Caco-2 (cell line): ENCODE measurements around the gene AP2M1. TPM values are rescaled to one million over a fixed set of nuclear protein-coding genes. Genes with fewer than 3 reads are reported as not detected.

Experiments
- BruUV-seq: library from RNA; stranded (reverse); fragments of 400-500 nt; replicated peaks from 2 replicates; lab custom pipeline; 2021; lab: Mats Ljungman, UMichigan
- CTCF ChIA-PET: fragments of 300-600 bp; sonication (Branson Sonifier 250); formaldehyde crosslinking; loops from one replicate; lab custom pipeline; 2022; ENCODE audit warnings: antibody characterized with exemption; lab: Charles Lee
- POLR2A ChIA-PET: fragments of 300-600 bp; sonication (Branson Sonifier 250); formaldehyde crosslinking; loops from one replicate; lab custom pipeline; 2022; ENCODE audit warnings: antibody characterized with exemption; lab: Charles Lee
- DNase-seq, 2 experiments: peaks; one replicate each; pipeline versions ENCODE4 v3.0.0 to v3.0.0-alpha.2; 2020 to 2022
- H3K27me3 ChIP-seq: replicated peaks from 2 replicates; pipeline ENCODE4 v1.6.0; 2011; ENCODE audit warnings: low read length; ENCODE audit not compliant: control insufficient read depth, insufficient read depth
- H3K36me3 ChIP-seq: 2 replicates; pipeline ENCODE4 v1.5.1; 2011; ENCODE audit warnings: low read length; ENCODE audit not compliant: control insufficient read depth, insufficient read depth
- H3K4me1 ChIP-seq: fragments of 250-450 bp; sonication (Bioruptor Pico); 2 replicates; pipeline ENCODE4 v1.5.1; 2020; ENCODE audit warnings: mild to moderate bottlenecking
- H3K4me3 ChIP-seq: 2 replicates; pipeline ENCODE4 v1.5.1; 2011; ENCODE audit warnings: low read depth, mild to moderate bottlenecking, control low read depth, low read length
- H3K9me3 ChIP-seq: fragments of 250-450 bp; sonication (Bioruptor Pico); 2 replicates; pipeline ENCODE4 v1.5.1; 2020; ENCODE audit warnings: mild to moderate bottlenecking, moderate library complexity
- H3K27ac Mint-ChIP-seq: one replicate; pipeline ENCODE4 v1.8.0; 2022; ENCODE audit warnings: mixed read lengths; ENCODE audit not compliant: unreplicated experiment
- H3K27me3 Mint-ChIP-seq: one replicate; pipeline ENCODE4 v1.8.0; 2022; ENCODE audit warnings: mixed read lengths; ENCODE audit not compliant: insufficient read depth, unreplicated experiment
- H3K36me3 Mint-ChIP-seq: one replicate; pipeline ENCODE4 v1.8.0; 2022; ENCODE audit warnings: mild to moderate bottlenecking, mixed read lengths; ENCODE audit not compliant: insufficient read depth, unreplicated experiment
- H3K4me1 Mint-ChIP-seq: one replicate; pipeline ENCODE4 v1.8.0; 2022; ENCODE audit warnings: low read depth, mixed read lengths; ENCODE audit not compliant: unreplicated experiment
- H3K4me3 Mint-ChIP-seq: one replicate; pipeline ENCODE4 v1.8.0; 2022; ENCODE audit warnings: mild to moderate bottlenecking, moderate library complexity, mixed read lengths; ENCODE audit not compliant: unreplicated experiment
- H3K9me3 Mint-ChIP-seq: one replicate; pipeline ENCODE4 v1.8.0; 2022; ENCODE audit warnings: mixed read lengths; ENCODE audit not compliant: unreplicated experiment
- intact Hi-C: fragments of 100-400 bp; cut with micrococcal nuclease; formaldehyde crosslinking; loops from one replicate; pipeline ENCODE4 v1.10.0; 2022; ENCODE audit not compliant: unreplicated experiment
- total RNA-seq: library from RNA; stranded (reverse); gene quantifications from 2 replicates; pipeline ENCODE4 v1.2.3, GENCODE V29; 2022
- TF ChIP-seq, protein P1 (sequence below), 2 experiments: fragments of 200-600 bp in 1 of 2; IDR thresholded peaks; 1 replicate in 1 of 2; 2 replicates in 1 of 2; pipeline versions ENCODE4 v1.5.1 to v1.8.0; 2011 to 2022; ENCODE audit warnings: antibody characterized with exemption in 1 of 2, control low read depth in 1 of 2, inconsistent platforms in 1 of 2, low read depth in 1 of 2, low read length in 1 of 2, mild to moderate bottlenecking in 1 of 2, moderate library complexity in 1 of 2; ENCODE audit not compliant: insufficient read depth in 1 of 2, severe bottlenecking in 1 of 2, unreplicated experiment in 1 of 2

Gene AP2M1
- total RNA-seq, 1 experiment from 2014 or later: 214 TPM

DNA sequence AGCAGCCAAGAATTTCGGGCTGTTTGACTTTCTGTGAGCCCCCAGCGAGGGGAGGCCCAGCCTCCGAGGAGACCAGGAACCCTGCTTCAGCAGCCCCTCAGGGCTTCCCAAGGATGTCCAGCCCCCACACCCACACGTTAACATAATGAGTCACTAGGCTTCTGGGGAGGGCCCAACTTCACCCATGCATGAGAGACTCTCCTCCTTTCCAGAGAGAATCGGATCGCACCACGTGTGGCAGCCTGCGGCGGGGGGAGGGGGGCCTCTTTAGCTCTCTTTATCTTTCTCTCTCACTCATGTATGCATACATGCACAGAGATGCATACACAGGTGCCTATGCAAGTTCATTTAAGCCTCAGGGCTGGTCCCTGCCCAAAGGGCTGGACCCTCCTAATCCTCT lies 3.1 kb upstream of the AP2M1 start:
- Mint-ChIP-seq H3K4me1 (peaks cover 7% of the 10 kb centered on the region), H3K27me3 (no peaks in the 10 kb centered on the region), H3K9me3 (no peaks in the 10 kb centered on the region), H3K4me3 (no peak overlapping the region), H3K36me3 (peaks cover 50% of the 10 kb centered on the region), H3K27ac (no peak overlapping the region)
- DNase-seq: no peak
- Histone ChIP-seq H3K9me3 (no peaks in the 10 kb centered on the region), H3K4me3 (no peak overlapping the region), H3K36me3 (peaks cover 2% of the 10 kb centered on the region), H3K4me1 (peaks cover 18% of the 10 kb centered on the region), H3K27me3 (no peaks in the 10 kb centered on the region)
- intact Hi-C loops: loop anchor here (5.0 kb wide), 1 partner anchor 39 kb away; no protein-coding TSS in a partner anchor
- no TSS peak for BruUV-seq
- ChIA-PET CTCF (no interaction called here), POLR2A (no interaction called here)
- TF ChIP-seq, protein P1, sequence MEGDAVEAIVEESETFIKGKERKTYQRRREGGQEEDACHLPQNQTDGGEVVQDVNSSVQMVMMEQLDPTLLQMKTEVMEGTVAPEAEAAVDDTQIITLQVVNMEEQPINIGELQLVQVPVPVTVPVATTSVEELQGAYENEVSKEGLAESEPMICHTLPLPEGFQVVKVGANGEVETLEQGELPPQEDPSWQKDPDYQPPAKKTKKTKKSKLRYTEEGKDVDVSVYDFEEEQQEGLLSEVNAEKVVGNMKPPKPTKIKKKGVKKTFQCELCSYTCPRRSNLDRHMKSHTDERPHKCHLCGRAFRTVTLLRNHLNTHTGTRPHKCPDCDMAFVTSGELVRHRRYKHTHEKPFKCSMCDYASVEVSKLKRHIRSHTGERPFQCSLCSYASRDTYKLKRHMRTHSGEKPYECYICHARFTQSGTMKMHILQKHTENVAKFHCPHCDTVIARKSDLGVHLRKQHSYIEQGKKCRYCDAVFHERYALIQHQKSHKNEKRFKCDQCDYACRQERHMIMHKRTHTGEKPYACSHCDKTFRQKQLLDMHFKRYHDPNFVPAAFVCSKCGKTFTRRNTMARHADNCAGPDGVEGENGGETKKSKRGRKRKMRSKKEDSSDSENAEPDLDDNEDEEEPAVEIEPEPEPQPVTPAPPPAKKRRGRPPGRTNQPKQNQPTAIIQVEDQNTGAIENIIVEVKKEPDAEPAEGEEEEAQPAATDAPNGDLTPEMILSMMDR (IDR thresholded peaks at IDR 0.05; ENCODE audit: insufficient read depth in 1 of 2, low read depth in 1 of 2, low read length in 1 of 2, severe bottlenecking in 1 of 2, unreplicated experiment in 1 of 2): no peak

DNA sequence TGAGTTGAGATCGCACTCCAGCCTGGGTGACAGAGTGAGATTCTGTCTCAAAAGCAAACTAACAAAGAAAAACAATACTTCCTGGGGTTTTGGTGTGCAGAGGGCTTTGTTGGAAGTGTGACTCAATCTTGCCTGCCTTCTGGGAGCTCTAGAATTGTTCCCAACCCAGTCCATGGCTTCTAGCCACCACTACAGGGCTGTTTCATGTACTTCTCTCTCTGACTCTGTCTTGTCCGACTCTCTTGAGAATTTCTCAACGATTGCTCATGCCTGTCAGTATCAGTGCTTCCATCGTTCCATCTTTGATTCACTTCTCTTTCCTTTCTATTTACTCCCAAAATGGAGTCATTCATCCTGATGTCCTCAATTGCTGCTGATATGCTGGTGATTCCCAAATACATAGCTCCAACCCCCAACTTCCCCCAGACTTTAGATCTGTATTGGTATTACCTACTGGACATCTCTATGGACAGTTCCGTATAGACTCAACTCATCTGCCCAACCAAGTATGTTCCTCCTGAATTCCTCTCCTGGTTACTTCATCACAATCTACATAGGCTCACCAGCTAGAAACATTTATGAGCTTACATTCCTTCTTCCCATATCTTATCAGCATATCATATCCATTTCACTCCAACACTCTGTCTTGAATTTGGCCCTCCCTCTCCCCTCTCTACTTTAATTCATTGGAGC lies 1.8 kb upstream of the AP2M1 start:
- TF ChIP-seq, protein P1 (IDR thresholded peaks at IDR 0.05; ENCODE audit: insufficient read depth in 1 of 2, low read depth in 1 of 2, low read length in 1 of 2, severe bottlenecking in 1 of 2, unreplicated experiment in 1 of 2): no peak
- intact Hi-C loops: loop anchor here (5.0 kb wide), 1 partner anchor 41 kb away; no protein-coding TSS in a partner anchor
- no peaks in the 10 kb centered on the region for H3K27me3 ChIP-seq
- no peak for DNase-seq
- Mint-ChIP-seq H3K36me3 (peaks cover 40% of the 10 kb centered on the region), H3K9me3 (no peaks in the 10 kb centered on the region), H3K4me1 (peaks cover 7% of the 10 kb centered on the region), H3K27ac (peak overlapping the region; percentile 11), H3K4me3 (no peak overlapping the region), H3K27me3 (no peaks in the 10 kb centered on the region)
- ChIA-PET CTCF (interaction anchor here (0.7 to 1.0 kb wide), 2 partner anchors 133 to 155 kb away, joined by 3 to 4 read pairs; partner anchors contain the start of gene ABCC5), POLR2A (interaction anchor here (1.0 to 1.1 kb wide), 2 partner anchors 13 to 38 kb away, joined by 3 to 4 read pairs; partner anchors contain the start of genes ABCF3 and EIF2B5)
- no peaks in the 10 kb centered on the region for H3K9me3 ChIP-seq
- no peak overlapping the region for H3K4me3 ChIP-seq
- H3K36me3 ChIP-seq: peaks cover 2% of the 10 kb centered on the region; the same call in 1 of the 2 replicates
- BruUV-seq: no TSS peak
- H3K4me1 ChIP-seq: peaks cover 19% of the 10 kb centered on the region

DNA sequence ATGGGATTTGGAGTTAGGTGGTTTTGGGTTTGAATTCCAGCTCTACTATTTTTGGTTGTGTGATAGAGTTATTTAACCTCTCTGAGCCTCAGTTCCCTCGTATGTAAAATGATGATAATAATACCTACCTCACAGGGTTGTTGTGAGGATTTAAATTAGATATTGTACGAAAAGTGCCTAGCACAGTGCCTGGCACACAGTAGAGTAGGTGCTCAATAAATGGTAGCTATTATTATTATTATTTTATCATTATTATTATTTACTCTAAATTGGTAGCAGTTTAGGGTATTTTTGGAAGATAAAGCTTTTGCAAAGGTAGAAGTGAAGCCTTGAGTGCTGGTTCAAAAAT lies 1.3 kb upstream of the AP2M1 start:
- TF ChIP-seq, protein P1 (IDR thresholded peaks at IDR 0.05; ENCODE audit: insufficient read depth in 1 of 2, low read depth in 1 of 2, low read length in 1 of 2, severe bottlenecking in 1 of 2, unreplicated experiment in 1 of 2): no peak
- Mint-ChIP-seq H3K4me1 (peaks cover 7% of the 10 kb centered on the region), H3K36me3 (peaks cover 44% of the 10 kb centered on the region), H3K27me3 (no peaks in the 10 kb centered on the region), H3K9me3 (no peaks in the 10 kb centered on the region), H3K4me3 (no peak overlapping the region), H3K27ac (peak overlapping the region; percentile 11)
- no peaks in the 10 kb centered on the region for H3K9me3 ChIP-seq
- DNase-seq: no peak
- CTCF ChIA-PET: interaction anchor here (1.0 kb wide), 1 partner anchor 133 kb away, joined by 4 read pairs; no protein-coding TSS in a partner anchor
- H3K27me3 ChIP-seq: no peaks in the 10 kb centered on the region
- H3K4me3 ChIP-seq: no peak overlapping the region
- no TSS peak for BruUV-seq
- peaks cover 19% of the 10 kb centered on the region for H3K4me1 ChIP-seq
- POLR2A ChIA-PET: interaction anchor here (1.0 to 1.1 kb wide), 2 partner anchors 13 to 39 kb away, joined by 3 to 4 read pairs; partner anchors contain the start of genes ABCF3 and EIF2B5
- H3K36me3 ChIP-seq: peaks cover 2% of the 10 kb centered on the region; the same call in 1 of the 2 replicates
- intact Hi-C loops: loop anchor here (5.0 kb wide), 1 partner anchor 41 kb away; no protein-coding TSS in a partner anchor
